Coronary artery (tissue), 2 donors: ENCODE measurements around the gene EFCAB8.
"Not testable (repeated sequence)": the region's sequence is repeated elsewhere in the genome, so short reads cannot be mapped to it uniquely, and the experiment has no call there.

Experiments
- DNase-seq: peaks from one replicate; pipeline ENCODE4 v3.0.0-alpha.2; 2017; ENCODE audit warnings: low spot score
- H3K27ac ChIP-seq, 2 donors: fragments of 200-600 bp; sonication (generic); one replicate each; pipeline ENCODE4 v1.5.1; 2016 to 2019
- H3K4me3 ChIP-seq: fragments of 200-600 bp; sonication (generic); 2 replicates; pipeline ENCODE4 v1.5.1; 2016; ENCODE audit warnings: mild to moderate bottlenecking, moderate library complexity
- CTCF ChIP-seq: fragments of 200-600 bp; sonication (generic); IDR thresholded peaks from one replicate; pipeline ENCODE4 v1.5.1; 2019; ENCODE audit warnings: antibody characterized with exemption

EFCAB8 gene

GRCh38 chr20:32902456-32903420 lies 44.0 kb downstream of the EFCAB8 start:
- no peak for DNase-seq
- peak; percentile 67 for TF ChIP-seq CTCF
- Histone ChIP-seq H3K4me3 (no peak overlapping the region), H3K27ac (no peak overlapping the region)

- no peak for TF ChIP-seq CTCF
- Histone ChIP-seq H3K27ac (no peak overlapping the region), H3K4me3 (no peak overlapping the region)
- DNase-seq, result no peak
Observed at GRCh38 chr20:32903666-32904175, 45.0 kb downstream of the EFCAB8 start.

GRCh38 chr20:32904678-32905077 lies 46.0 kb downstream of the EFCAB8 start:
- DNase-seq, result not testable (repeated sequence)

GRCh38 chr20:32906200-32906599 lies 47.5 kb downstream of the EFCAB8 start:
- no peak for DNase-seq
- H3K4me3 ChIP-seq, result no peak overlapping the region
- TF ChIP-seq CTCF, result no peak
- no peak overlapping the region for H3K27ac ChIP-seq

More at GRCh38 chr20:32904678-32905077, 46.0 kb downstream of the EFCAB8 start:
- H3K4me3 ChIP-seq, H3K27ac ChIP-seq: not testable (repeated sequence)

- DNase-seq, result no peak
- no peak for TF ChIP-seq CTCF
- H3K4me3 ChIP-seq, result no peak overlapping the region
- no peak overlapping the region for H3K27ac ChIP-seq
Observed at GRCh38 chr20:32906871-32907495, 48.3 kb downstream of the EFCAB8 start.

GRCh38 chr20:32907886-32908285 lies 49.2 kb downstream of the EFCAB8 start:
- no peak for DNase-seq
- no peak for TF ChIP-seq CTCF
- H3K27ac ChIP-seq, result no peak overlapping the region
- H3K4me3 ChIP-seq, result no peak overlapping the region
